Peyer's patch (tissue), 4 donors: Measurements from ENCODE around the gene MAP2K2.

Experiments used
- POLR2A ChIP-seq, 2 donors: fragments of 450-650 bp; IDR thresholded peaks; one replicate each; pipeline ENCODE4 v1.5.1; 2017; ENCODE audit warnings: antibody characterized with exemption in 2 of 2, mild to moderate bottlenecking in 2 of 2, moderate library complexity in 2 of 2
- TF ChIP-seq, protein P1 (sequence below), 6 experiments: fragments of 450-650 bp in 4 of 6; fragments of 200-600 bp in 2 of 6; sonication (generic) in 1 of 6; IDR thresholded peaks; one replicate each; pipeline ENCODE4 v1.5.1; 2017 to 2019; ENCODE audit warnings: antibody characterized with exemption in 6 of 6, mild to moderate bottlenecking in 3 of 6, moderate library complexity in 1 of 6

DNA sequence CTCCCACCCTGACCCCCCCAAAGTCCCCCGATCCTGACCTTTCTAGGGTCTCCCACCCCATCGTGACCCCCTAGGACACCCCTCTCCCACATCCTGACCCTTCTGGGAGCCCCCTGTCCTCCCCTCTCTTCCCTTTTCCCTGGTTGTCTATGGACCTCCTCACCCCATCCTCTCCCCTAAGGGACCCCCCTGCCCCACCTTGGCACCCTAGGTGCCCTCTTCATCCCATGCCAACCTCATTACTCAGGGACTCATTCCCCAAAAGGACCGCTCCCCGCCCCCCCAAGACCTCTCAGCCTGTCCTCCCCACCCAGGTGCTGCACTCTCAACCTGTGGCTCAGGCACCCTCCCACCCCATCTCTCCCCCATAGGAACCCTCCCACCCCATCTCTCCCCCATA lies 2.1 kb downstream of the MAP2K2 start:
- TF ChIP-seq, protein P1, sequence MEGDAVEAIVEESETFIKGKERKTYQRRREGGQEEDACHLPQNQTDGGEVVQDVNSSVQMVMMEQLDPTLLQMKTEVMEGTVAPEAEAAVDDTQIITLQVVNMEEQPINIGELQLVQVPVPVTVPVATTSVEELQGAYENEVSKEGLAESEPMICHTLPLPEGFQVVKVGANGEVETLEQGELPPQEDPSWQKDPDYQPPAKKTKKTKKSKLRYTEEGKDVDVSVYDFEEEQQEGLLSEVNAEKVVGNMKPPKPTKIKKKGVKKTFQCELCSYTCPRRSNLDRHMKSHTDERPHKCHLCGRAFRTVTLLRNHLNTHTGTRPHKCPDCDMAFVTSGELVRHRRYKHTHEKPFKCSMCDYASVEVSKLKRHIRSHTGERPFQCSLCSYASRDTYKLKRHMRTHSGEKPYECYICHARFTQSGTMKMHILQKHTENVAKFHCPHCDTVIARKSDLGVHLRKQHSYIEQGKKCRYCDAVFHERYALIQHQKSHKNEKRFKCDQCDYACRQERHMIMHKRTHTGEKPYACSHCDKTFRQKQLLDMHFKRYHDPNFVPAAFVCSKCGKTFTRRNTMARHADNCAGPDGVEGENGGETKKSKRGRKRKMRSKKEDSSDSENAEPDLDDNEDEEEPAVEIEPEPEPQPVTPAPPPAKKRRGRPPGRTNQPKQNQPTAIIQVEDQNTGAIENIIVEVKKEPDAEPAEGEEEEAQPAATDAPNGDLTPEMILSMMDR (IDR thresholded peaks at IDR 0.05): no peak
- TF ChIP-seq POLR2A (IDR thresholded peaks at IDR 0.05): no peak
